Stimulated activated CD4-positive, alpha-beta T cell treated with anti-CD3 and anti-CD28 coated beads, Interleukin-4, amount 100 ng/mL, for 4 hours (primary cell): ENCODE results near the gene COX18.

Source experiments
- DNase-seq, 2 experiments: peaks; one replicate each; pipeline ENCODE4 v3.0.0-alpha.2; 2020

Gene COX18, protein sequence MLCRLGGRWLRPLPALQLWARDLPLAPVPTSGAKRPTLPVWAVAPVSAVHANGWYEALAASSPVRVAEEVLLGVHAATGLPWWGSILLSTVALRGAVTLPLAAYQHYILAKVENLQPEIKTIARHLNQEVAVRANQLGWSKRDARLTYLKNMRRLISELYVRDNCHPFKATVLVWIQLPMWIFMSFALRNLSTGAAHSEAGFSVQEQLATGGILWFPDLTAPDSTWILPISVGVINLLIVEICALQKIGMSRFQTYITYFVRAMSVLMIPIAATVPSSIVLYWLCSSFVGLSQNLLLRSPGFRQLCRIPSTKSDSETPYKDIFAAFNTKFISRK

DNA sequence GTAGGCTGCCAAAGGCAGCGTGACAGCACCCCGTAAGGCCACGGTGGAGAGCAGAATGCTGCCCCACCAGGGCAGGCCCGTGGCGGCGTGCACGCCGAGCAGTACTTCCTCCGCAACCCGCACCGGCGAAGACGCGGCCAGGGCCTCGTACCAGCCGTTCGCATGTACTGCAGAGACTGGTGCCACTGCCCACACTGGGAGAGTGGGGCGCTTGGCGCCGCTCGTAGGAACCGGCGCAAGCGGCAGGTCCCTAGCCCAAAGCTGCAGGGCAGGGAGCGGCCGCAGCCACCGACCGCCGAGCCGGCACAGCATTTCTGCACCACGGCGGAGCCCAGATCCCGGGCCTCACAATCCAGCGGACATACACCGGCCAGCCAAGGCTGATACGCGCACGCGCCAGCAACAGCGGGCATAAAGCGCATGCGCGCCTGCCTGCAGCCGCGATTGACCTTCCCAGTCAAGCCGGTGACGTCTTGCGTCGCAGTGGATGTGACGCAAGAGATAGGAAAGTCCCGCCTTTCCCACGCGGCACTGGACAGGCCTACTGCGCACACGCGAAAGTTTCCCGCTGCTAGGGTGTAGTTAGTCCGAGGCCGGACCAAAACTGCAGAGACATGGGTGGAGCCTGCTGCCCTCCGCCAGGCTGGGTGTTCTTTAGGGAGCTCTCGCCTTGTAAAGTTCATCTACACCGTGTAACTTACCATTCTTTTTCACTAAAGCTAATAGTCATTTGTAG is at the start of gene COX18:
COX18 (minus strand) TSS at position 379 of the 736 bp plus-strand sequence; CDS start at position 312, 67 bp downstream.
- peak; percentile 91 to 95 for DNase-seq

DNA sequence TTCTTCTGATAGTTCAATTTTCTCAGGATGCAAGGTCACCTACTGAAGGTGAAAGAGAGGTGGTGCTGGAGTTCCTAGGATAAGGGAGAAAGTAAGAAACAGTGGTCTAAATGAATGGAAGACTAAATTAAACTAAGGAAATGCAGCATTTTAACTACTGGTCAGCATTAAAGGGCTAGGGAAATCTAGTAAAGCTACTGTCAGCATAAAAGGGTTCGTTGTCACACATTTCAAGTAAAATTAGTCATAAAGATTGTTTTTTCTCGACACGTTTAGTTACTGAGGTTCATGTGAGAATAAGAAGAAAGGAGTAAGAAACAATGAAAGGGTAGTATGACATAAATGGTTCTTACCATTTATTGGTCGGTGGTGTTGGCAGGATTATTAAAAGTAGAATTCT is 40.0 kb upstream of the COX18 start:
- no peak for DNase-seq

GRCh38 chr4:73104695-73105094 is 35.2 kb upstream of the COX18 start:
- DNase-seq, result no peak

DNA sequence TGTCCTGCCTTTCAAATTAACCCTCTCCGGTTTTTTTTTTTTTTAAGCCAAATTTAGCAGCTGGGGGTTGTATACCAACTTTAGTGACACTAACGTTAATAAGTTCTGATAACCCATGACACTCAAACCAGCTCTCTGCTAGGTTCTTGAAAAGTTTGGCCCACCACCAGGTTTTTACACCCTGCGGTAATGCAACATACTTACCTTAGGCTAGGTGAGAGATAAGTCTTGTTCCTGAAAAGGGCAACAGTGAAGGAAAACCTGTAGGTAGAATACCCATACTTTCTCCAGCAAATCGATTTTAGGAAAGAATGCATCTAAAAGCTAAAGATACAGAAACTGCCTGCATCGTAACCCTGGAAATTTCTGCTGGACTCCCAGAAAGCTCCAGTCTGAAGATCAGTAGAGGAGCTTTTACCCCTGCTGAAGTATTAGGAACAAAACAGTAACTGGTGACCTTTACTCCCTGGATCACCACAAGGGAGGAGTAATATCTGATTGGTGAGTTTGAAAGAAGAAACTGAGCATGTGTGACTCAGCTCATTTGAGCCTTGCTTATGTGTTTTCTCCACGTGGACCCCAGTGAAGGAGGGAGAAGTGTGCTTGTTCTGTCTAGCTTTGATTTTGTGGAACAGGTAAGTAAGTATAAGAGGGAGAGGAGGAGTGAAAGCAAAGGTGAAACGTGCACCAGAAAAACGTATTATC is 34.4 kb upstream of the COX18 start:
- DNase-seq, result no peak

DNA sequence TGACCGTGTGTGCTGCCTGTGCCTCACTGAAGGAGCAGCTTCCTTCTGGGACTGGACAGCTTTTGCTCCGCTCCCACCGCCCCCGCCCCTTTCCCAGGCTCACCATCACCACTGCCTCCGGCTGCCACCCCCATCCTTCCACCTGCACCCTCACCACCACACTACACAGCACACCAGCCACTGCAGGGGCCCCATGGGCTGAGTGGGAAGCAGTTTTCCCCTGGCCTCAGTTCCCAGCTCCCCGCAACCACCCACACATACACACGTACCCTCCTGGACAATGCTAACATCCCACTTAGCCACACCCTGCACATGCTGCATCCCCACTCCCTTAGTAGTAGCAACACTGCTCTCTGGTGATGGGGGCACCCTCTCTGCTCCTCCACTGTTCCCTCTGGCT is 29.6 kb upstream of the COX18 start:
- no peak for DNase-seq

DNA sequence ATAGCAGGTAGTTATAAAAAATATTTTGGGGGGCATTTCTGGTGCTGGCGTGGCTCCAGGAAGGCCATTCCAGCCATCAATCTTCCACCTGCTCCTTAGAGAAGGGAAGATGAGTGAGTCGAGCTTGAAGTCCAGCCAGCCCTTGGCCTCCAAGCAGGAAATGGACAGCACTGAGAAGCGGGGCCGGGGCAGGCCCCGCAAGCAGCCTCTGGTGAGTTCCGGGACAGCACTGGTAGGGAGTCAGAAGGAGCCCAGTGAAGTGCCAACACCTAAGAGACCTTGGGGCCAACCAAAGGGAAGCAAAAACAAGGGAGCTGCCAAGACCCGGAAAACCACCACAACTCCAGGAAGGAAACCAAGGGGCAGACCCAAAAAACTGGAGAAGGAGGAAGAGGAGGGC is 29.2 kb upstream of the COX18 start:
- no peak for DNase-seq

DNA sequence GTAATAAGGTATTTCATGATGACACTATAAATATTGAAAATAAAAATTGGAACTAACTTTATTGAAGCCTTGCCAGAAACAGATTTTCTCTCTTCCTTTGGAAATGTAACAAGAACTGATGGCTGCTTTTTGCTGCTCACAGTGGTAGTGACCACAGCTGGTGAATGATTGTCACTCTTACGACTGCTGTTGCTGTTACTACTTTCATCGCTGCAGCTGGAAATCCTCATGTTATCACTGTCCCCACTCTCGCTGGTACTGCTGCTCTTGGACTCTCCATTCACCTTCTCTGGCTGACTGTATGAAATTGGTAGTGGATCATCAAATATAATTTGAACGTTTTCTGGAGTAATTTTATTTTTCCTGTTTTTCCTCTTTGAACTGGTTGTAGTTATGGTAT is 28.5 kb upstream of the COX18 start:
- no peak for DNase-seq

DNA sequence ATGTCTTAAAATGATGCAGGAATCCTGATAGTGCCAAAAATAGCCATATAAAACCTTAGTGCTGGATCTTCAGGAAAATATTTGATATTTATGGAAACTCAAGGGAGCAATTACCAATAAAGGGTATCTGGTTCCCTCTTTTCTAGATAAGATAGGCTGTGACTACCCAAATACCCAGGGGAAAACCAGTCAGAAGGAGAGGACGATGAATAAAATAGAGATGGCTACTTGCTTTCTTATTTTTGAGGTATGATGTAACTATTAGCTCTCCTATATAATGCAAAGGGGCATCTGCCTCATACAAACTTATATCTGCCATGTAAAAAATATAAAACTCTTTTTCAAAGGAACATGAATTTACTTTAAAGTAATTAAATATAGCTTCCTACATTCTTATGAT is 23.4 kb upstream of the COX18 start:
- DNase-seq, result no peak

DNA sequence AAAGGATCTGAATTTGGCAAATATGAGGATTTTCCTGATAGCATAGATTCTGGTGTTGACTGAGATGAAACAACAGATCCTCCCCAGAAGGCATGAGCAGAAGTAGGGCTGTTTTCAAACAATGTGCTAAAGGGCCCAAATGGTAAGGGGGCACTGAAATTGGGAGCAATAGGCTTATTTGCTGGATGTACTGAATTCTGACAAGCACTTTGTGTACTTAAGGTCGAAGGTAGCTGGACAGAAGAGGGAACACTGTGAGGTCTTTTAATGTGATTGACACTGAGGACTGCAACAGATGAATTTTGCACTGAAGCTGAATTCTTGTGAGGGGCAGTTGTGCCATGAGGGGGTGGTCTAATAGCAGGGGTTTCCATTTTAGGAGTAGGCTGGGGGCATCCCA is 21.2 kb upstream of the COX18 start:
- no peak for DNase-seq

DNA sequence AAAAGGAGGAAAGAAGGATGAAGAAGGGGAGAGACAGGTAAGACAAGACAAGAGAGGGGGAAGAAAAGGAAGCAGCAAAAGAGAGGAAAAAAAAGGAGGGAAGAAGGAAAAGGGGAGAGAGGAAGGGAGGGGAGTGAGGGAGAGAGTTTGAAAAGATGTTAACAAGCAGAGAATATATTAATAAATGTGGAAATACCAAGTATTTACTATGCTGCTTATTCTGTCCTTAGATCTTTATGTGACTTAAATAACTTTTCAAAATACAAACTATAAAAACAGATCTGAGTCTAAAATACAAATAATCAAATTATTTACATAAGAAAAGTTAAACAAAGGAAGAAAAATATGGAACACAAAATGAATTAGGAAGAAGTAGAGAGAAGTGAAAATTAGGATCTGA is 18.4 kb upstream of the COX18 start:
- DNase-seq, result no peak

DNA sequence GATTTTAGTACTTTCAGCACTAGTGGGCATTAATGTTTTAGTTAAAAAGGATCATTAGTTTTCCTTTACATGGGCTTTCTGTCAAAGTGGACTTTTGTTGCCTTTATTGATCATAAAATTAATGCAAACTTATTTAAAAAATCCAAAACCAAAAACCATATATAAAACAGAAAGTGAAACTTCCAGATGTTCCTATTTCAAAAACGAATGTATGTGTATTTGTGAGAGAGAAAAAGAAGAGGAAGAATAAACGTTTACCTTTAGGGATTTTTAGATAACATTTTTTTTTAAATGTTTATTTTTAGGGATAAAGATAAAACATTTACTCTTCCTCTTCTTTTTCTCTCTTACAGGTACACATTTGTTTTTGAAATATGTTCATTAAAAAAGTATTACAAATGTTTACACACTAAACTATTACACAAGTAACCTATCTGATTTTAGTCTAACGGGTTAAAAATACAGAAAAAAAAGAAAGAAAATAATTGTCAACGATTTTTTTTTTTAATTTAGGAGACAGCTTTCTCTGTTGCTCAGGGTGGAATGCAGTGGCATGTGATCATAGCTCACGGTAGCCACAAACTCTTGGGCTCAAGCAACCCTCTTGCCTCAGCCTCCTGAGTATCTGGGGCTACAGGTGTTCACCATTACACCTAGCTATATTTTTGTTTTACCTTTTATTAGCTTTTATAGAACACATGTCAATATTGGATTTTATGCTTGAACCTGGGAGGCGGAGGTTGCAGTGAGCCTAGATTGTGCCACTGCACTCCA is 16.8 kb upstream of the COX18 start:
- no peak for DNase-seq

DNA sequence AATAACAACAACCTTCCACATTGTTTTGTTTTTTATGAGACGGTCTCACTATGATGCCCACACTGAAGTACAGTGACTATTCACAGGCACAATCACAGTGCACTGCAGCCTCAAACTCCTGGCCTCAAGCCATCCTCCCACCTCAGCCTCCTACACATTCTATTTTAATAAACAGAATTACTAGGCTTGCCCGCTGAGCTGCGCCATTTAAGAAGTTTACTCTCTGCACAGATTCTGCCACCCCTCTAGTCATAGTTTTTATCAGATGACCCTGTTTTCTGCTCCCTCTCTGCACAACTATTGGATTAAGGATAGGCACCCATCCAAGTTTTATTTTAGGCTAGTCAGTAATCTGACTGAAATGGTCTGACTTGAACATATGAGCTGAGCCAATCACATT is 11.3 kb upstream of the COX18 start:
- no peak for DNase-seq

GRCh38 chr4:73075832-73076231 is 6.3 kb upstream of the COX18 start:
- DNase-seq, result no peak

DNA sequence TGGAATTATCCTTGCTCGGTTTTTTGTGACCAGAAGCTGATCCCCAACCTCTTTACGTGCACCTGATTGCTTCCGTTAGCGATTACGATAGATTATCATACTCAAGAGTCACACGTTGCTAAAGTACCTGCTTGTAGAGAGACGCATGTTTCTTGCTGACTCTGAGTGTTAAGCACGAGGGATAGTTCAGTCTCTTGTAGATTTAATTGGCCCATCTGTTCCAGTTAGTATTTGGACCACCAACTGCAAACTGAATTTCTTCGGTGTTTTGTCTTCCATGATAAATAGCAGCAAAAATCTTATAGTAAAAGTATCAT is 516 bp upstream of the COX18 start:
- no peak for DNase-seq

DNA sequence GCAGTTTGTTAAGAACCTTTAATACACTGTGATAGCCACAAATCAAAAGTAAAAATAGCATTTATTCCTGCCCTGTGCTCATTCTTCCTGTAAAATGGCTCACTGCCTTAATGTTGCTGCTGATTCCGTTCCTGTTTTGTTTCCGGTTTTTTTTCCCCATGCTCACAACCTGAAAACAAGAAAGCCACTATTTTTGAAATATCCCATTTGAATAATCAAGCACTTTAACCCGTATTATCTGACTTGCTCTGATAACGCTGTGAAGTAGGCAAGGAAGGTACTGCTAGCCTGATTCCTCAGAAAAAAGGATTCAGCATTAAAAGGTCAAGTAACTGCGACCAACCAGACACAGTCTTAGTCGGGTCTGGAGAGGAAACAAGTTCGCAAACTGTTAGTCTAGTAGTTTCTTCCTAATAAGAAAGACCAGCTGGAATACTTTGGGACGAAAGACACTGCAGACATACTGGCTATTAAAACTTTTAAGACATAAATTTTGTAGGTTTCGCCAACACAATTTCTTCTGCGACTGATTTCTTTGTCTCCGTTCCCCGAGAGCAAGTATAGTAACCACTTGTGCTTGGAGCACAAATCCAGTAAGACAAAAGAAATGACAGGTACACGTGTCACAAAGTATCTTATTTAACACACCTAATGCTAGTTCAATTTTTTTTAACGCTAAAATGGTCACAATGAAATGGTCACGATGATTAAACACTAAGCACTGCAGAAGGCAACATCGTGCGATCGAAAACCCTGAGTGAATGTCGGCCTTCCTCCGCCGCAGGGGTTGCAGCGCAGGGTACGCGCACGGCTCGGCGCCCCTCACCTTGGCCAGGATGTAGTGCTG is 802 bp downstream of the COX18 start:
- no peak for DNase-seq

GRCh38 chr4:73067971-73068394 is 1.5 kb downstream of the COX18 start:
- peak in 1 of 2 experiments; percentile 8 for DNase-seq

DNA sequence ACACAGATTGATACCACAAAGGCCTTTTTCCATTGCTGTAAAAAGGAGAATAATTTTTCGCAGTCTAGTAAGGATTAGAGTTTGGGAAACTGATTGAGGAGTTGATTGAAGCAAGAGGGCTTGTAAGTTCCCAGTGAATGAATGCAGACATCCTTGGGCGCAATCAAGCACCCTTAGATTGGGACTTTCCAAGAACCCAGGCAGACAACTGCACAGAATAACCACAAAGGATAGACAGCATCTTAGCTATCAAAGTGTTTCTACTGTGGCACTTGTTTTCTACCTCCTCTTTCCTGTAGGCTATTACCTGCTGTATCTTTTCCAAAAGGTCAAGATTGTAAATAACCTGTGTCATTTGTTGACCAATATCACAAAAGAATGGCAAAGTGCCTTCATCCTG is 2.6 kb downstream of the COX18 start:
- DNase-seq, result peak in 1 of 2 experiments; percentile 21

DNA sequence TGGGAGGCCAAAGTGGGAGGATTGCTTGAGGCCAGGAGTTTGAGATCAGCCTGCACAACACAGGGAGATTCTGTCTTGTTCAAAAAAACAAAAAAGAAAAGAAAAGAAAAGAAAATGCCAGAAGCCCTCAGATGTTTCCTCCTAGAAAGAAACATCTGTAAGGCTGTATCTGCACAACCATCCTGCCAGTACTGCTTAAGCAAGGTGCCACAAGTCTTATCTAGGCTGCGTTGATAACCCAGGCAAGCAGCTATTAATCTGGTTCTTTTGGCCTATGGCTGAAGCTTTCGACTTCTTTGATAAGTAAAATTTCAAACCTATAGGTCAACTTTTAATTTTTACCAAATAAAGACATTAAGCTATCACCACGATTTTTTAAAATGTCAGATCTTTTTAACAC is 3.1 kb downstream of the COX18 start:
- no peak for DNase-seq

DNA sequence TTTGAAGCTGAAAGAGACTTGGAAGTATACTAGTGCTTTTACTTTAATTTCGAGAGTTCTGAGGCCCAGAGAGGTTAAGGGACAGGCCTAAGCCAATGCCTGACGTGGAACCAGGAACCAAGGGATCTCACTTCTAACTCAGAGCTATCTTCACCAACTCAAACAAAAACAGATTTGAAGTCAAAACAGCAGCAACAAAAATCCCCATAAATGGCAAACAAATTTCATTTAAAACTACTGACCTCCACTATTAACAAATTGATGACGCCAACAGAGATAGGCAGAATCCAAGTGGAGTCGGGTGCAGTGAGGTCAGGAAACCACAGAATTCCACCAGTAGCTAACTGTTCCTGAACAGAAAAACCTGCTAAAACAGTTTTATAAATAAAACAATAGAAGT is 5.0 kb downstream of the COX18 start:
- no peak for DNase-seq

DNA sequence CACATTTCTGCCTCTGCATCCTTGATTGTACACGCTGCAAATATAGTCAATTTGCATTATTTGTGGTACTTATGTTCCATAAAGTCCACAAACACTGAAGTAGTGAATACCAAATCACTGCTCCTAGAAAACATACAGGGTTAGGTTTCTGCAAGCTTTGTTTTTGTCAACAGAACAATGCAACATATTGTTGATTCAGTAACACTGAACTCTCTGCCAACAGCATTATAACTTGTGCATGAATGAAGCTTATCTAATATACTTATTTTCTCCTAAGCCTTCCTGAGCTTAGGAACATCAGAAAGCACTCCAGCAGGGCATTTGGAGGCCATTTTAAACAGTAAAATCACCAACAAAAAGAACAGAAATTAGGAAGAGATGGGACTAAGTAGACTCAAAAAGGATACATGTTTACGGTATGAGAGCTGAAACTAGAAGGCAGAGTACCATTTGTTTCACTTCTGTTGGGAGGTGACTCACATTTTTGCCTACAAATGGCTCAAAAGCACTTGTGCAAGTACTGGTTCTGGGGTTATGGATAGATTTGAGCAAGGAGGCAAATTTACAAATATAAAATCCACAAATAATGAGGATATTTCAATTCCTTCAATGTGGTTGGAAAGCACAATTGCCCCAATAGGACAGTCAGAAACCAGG is 14.1 kb downstream of the COX18 start:
- no peak for DNase-seq

GRCh38 chr4:73053974-73054480 is 15.5 kb downstream of the COX18 start:
- no peak for DNase-seq

GRCh38 chr4:73053076-73053475 is 16.4 kb downstream of the COX18 start:
- no peak for DNase-seq
